ENCODE results near the gene TBC1D3G.
"Not testable (repeated sequence)": the region's sequence is repeated elsewhere in the genome, so short reads cannot be mapped to it uniquely, and the experiment has no call there.

DNA sequence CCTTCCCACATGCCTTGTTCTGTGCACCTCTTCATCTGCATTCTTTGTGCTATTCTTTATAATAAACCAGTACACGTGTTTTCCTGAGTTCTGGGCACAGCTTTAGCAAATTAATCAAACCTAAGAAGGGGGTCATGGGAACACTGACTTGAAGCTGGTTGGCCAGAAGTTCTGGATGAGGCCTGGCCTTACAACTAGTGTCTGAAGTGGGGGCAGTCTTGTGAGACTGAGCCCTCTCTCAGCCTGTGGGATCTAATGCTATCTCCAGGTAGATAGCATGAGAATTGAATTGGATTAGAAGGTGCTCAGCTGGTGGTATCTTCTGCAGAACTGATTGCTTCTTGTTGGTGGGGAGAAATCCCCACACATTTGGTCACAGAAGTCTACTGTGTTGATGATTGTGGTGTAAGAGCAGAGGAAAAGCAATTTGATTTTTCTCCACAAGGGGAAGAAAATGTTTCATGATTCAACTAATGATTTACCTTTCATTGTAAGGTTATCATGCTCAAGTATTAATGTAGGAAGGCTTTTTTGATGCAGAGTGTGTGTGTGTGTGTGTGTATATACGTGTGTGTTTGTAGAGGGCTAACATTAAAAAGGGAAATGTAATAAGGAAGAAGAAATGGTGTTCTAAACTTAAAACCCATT, 33.6 kb upstream of the TBC1D3G start:
- TF ChIP-seq, protein P1, sequence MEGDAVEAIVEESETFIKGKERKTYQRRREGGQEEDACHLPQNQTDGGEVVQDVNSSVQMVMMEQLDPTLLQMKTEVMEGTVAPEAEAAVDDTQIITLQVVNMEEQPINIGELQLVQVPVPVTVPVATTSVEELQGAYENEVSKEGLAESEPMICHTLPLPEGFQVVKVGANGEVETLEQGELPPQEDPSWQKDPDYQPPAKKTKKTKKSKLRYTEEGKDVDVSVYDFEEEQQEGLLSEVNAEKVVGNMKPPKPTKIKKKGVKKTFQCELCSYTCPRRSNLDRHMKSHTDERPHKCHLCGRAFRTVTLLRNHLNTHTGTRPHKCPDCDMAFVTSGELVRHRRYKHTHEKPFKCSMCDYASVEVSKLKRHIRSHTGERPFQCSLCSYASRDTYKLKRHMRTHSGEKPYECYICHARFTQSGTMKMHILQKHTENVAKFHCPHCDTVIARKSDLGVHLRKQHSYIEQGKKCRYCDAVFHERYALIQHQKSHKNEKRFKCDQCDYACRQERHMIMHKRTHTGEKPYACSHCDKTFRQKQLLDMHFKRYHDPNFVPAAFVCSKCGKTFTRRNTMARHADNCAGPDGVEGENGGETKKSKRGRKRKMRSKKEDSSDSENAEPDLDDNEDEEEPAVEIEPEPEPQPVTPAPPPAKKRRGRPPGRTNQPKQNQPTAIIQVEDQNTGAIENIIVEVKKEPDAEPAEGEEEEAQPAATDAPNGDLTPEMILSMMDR (conservative IDR thresholded peaks at IDR 0.05 in 1 of 2, IDR thresholded peaks at IDR 0.05 in 1 of 2; ENCODE audit: extremely low read depth in 1 of 2, insufficient read depth in 1 of 2, low read depth in 1 of 2, low read length in 2 of 2), result not testable (repeated sequence)
- not testable (repeated sequence) for TF ChIP-seq EZH2 (IDR thresholded peaks at IDR 0.05; ENCODE audit: borderline replicate concordance, low read length)
